ENCODE results near the gene NUCKS1.

DNA sequence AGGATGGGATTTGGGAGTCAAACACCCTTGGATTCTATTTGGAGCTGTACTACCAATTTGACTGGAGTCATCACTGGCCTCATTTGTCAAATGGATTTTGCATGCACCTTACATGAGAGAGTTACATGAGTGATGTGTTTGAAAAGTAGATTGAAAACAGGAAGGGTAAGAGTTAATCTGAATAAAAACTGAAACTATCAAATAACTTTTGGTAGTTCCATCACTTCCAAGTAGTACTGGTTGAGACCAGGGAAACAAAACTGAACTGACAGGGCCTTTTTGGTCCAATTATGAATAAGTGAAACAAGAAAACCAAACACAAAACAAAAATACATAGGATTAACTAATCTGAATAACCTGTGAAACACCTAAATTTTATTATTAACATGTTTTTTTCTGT, 30.2 kb downstream of the NUCKS1 start:
- no peak for TF ChIP-seq EZH2 (IDR thresholded peaks at IDR 0.05; ENCODE audit: insufficient read depth, poor library complexity, severe bottlenecking)
- no peak for TF ChIP-seq EZH2phosphoT487 (IDR thresholded peaks at IDR 0.05; ENCODE audit: insufficient read depth, low read depth)
